CD4-positive, alpha-beta T cell treated with Interleukin-4 for 4 hours (primary cell): Measurements from ENCODE around the gene ZNF469.

Source experiments
- DNase-seq: peaks from one replicate; pipeline ENCODE4 v3.0.0-alpha.2; 2020

ZNF469 gene

DNA sequence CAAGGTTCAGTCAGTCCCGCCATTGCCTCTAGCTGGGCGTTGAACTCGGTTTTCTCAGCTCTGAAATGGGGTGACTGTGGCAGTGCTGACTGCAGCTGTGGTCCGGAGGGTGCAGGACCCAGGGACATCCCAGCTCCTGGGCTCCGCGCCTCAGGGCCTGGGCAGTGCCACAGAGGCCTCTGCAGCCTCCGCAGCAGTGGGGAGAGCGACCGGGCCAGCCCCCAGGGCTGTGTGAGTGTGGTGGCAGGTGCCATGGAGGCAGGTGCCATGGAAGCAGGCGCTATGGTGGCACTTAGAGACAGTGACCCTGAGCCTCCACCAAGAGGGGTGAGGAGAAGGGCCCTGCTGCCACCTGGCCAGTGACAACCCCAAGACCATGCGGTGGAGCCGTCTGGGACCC, 30.9 kb downstream of the ZNF469 start:
- DNase-seq, result no peak

DNA sequence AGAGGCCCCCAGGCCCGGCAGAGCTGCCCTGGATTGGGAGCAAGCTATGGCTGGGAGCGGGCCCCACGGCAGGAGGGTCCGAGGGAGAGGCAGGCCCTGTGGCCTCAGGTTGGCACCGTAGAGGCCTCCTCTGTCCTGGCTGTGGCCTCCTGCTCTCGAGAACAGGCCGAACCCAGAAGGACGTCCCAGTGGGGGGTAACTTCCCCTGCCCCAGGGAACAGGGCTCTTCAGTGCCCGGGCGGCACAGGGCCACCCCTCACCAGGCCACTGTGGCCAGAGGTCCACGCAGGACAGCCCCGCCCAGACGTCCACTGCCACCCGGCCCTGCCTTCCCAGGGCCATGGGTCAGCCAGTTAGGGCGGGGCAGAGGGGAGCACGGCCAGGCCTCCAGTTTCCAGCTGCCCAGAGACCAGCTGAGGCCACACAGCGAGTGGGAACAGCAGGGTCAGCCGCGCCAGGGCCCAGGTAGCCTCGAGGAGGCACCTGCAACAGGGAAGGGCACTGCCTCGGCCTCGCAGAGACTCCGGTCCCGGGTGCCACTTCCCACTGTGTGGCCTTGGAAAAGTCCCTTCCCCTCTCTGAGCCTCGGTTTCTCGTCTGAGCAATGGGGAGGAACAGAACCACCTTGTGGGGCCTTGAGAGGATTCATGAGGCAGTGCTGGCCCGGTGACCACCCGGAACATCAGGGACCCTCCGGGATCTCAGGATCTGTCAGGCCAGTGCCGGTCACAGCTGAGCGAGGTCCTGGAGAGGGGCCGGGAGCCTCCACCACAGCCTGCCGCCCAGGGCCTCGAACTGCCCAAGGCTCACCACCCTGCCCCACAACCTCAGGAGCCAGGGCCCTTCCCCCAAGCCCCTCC, 32.0 kb downstream of the ZNF469 start:
- no peak for DNase-seq

DNA sequence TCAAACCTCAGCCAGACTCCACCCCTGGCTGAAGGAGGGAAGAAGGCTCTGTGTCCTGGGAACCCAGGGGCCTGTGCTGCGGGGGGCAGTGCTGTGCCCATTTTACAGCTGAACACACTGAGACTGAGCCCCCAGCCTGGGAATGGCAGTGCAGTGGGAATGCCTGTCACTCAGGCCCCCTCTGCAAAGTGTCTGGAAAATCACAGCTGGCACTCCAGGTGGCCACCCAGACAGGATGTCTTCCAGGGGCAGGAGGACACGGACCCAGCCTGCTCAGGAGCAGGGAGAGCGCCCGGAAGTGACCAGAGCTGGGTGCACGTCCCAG, 32.6 kb downstream of the ZNF469 start:
- no peak for DNase-seq

DNA sequence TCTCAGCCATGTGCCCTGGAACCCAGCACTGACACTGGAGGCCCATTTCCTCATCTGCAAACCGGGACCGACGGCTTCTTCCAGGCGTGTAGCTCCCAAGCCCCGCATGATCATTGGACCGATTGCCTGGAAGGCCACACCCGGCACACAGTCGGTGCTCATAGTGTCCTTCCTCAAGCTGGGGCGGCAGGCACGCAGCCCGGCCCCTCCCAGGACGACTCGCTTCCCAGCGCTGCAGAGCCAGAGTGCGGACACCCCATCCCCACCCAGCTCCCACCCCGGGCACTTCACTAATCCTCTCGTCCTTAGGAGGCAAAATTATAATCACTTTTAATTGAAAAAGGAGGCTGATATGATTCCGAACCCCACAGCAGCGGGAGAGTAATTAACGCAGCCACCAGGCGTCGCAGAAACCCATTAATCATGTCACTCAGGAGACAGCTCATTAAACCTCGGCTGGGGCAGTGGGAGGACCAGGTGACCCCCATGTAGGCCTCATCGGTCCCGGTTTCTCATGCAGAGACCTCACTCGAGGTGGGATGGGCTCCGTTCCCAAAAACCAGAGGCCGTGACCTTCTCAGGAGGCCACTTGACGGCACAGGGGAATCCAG, 33.1 kb downstream of the ZNF469 start:
- no peak for DNase-seq

DNA sequence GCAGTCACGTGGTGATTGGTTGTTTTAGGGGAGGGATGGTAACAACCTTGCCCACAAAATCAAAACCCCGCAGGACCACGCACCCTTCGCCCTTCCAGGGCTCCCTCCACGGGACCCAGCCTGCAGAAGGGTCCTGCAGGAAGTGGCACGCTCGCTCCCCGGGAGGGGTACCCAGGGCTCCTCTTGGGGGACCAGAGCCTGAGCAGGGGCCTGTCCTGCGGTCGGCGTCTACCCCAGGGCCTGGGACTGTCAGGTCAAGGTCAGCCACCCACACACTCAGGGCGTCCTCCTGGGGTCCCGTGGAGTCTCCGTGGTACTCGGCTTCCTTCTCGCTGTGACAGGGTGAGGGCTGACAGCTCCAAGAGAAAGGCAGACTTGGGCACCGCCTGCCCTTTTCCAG, 33.9 kb downstream of the ZNF469 start:
- DNase-seq, result no peak

DNA sequence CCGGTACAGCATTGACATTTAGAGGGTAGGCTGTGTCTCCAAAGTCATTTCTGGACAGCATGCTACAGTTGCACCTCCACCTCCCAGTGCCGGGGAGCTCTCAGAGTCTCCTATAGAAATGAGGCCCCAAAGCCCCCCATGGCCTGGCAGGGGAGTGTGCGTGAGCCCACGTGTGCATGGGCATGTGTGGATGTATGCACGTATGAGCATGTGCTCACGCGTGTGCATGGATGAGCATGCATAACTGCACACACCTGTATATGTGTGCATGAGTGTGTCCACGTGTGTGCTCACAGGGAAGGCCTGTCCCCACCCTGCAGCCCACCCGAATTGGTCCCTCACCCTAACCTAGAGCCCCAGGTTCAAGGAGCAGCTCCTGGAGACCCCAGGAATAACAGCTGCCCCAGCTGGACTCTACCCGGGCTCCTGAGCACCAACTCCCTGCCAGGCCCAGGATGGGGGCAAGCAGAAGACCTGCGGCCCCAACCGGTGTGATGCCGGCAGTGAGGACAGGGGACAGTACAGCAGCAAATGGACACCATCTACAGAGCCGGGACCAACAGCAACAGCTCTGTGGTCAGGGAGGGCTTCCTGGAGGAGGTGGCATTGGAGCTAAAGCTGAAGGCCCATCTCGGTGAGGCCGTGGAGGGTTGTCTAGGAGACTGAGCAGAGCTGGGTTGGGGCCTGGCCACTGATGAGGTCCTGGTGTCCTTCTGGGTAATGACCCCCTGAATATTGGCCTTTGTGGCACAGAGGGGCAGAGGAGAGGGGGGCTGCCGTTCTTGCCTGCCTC, 35.1 kb downstream of the ZNF469 start:
- DNase-seq, result no peak

DNA sequence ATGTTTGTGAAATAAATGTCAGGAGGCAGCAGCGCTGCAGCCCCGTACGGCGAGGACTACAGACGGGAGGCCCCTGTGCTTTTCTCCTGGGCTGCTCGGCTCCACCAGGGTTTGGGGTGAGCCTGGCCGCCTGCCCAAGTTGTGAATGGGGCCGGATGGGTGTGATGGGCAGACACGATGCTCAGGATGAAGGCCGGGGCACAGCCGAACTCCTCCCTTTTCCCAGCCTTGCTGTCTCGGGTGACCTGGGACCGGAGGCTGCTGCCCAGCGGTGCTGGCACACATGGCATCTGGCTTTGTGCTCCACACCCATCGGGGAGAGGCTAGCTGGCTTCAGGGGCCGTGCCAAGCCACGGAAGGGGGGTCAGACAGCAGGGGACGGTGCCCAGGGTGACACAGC, 36.1 kb downstream of the ZNF469 start:
- no peak for DNase-seq

DNA sequence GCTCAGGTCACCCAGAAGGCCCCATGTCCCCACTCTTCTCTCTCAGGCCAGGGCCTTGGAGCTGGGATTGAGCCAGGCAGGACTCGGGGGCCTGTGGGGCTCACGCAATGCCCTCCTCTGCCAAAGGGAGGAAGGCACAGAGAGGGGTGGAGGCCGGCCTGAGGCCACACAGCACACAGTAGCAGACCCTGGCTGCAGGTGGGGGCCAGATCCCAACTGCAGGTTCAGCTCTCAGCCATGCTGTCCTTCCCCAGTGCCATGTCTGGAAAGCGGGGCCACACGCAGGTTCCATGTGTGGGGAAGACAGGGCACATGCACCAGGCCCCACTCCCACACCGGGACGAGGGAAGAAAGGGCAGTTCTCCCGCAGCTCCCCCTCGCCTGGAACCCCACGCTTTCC, 37.0 kb downstream of the ZNF469 start:
- DNase-seq, result no peak

DNA sequence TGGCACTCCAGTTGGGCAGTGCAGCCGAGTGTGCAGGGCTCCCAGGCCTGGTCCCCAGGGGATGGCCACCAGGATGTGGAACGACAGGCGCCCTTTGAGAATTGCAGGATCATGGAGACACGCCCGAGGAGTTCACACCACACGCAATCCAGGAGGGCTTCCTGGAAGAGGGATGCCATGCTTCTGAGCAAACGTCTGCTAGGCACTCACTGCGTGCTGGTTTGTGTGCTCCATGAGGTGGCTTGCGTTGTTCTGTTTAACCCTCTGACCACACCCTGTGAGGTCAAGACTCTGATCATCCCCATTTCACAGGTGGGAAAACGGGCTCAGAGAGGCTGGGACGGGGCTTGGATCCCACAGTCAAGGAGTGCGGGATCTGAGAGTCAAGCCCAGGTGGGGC, 37.7 kb downstream of the ZNF469 start:
- DNase-seq, result no peak

DNA sequence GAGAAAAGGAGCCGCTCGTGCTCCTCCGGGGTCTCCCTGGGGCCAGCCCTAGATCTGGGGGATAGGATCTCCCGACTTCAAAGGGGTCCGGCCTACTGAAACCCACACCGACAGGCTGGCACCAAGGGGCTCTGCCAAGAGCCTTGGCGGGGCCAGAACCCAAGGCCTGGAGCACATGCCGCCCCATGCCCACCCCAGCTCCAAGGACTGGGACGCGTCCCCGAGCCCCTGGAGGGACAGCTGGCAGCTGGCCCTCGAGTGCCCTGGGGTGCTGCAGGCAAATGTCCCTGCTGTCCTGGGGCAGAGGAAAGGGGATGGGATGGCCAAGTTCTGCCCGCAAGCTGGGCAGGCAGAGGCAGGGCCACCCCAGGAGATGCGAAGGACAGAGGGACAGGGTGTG, 38.5 kb downstream of the ZNF469 start:
- no peak for DNase-seq

DNA sequence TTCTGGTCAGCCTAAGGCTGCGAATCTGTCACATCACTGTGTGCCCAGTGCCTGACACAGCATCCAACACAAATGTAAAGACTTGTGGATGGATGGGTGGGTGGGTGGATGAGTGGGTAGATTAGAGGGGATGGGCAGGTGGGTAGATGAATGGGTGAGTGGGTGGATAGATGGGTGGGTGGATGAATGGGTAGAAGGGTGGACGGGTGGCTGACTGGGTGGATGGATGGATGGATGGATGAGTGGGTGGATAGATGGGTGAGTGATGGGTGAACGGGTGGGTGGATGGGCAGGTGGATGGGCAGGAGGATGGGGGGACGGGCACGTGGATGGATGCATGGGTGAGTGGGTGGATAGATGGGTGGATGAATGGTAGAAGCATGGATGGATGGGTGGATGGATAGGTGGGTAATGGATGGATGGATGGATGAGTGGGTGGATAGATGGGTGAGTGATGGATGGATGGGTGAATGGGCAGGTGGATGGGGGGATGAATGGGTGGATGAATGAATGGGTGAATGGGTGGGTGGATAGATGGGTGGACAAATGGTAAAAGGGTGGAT, 39.2 kb downstream of the ZNF469 start:
- no peak for DNase-seq

DNA sequence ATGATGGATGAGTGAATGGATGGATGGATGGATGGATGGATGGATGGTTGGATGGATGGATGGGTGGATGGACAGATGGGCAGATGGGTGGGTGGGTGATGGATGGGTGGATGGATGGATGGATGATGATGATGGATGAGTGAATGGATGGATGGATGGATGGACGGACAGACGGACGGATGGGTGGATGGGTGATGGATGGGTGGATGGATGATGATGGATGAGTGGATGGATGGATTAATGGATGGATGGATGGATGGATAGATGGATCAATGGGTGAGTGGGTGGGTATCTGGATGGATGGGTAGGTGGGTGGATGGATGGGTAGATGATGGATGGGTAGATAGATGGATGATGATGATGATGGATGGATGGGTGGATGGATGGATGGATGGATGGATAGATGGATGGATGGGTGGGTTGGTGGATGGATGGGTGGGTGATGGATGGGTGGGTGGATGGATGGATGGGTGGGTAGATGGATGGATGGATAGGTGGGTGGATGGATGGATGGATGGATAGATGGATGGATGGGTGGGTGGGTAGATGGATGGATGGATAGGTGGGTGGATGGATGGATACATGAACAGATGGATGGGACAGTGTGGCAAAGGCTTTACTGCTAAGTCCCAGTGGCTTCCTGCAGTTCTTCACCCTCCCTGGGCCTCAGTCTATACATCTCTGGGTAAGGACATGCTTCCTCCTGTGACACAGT, 40.1 kb downstream of the ZNF469 start:
- DNase-seq, result no peak

DNA sequence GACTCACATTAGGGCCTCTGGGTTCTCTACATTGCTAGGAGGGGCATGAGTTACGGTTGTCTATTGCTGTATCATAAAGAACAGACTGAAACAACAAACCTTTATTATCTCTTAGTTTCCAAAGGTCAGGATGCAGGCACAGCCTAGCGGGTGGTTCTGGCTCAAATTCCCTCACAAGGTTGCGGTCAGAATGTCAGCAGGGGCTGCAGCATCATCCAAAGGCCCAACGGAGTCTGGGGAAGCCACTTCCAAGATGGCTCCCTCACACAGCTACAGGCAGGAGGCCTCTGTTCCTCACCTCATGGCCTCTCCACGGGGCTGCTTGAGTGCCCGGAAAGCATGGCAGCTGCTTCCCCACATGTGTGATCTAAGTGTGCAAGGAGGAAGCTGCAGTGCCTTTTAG, 40.7 kb downstream of the ZNF469 start:
- no peak for DNase-seq

DNA sequence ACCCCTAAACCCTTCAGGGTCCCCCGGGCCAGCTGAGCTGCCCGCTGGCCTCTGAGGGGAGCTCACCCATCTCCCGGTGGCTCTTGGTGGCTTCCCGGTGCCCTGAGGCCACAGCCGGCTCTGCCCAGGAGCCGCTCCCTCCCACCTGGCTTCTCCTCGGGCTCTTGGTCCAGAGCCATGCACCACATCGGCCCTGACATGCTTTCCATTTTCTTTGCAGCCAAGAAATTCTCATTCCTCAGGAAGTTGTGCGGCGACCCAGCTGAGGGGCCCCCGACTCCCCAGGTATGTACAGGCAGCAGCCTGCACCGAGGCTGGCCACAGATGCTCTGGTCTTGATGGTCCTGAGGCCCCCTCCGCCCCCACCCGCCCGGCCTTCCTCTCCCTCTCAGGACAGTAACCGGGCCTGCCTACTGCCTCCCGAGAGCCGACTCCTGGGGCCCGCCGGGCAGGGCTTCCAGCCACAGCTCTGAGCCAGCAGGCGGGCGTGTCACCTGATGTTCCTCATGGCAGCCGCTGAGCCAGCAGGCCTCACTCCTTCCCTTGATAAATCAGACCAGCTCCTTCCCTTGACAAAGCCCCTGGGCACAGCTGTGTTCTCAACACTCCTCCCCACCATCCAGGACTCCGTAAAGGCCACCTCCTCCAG, 42.0 kb downstream of the ZNF469 start:
- no peak for DNase-seq

DNA sequence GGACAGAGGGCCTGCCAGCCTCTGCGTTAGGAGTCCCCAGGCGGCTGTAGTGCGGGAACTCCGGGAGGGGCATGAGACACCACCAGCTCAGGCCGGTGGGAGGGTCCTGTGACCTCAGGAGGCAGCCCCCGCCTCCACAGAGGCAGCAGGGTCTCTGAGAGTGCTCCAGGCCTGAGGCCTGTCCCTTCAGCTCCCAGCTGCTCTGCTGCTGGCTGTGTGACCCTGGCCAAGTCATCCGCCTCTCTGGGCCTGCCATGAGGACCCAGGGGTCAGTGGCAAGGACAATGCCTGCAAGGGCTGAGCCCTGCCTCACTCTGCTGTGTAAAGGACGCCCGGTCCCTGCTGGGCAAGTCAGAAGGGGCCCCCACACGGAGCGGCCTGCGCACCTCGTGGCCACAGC, 43.3 kb downstream of the ZNF469 start:
- DNase-seq, result no peak

DNA sequence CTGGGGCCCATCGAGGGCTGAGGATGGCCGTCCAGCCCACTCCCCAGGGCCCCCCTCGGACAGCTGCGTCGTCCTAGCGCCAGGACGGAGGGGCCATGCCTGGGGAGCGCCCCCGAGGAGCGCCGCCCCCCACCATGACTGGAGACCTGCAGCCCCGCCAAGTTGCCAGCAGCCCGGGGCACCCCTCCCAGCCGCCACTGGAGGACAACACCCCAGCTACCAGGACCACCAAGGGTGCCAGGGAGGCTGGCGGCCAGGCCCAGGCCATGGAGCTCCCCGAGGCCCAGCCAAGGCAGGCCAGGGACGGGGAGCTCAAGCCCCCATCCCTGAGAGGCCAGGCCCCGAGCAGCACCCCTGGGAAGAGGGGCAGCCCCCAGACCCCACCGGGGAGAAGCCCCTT, 44.6 kb downstream of the ZNF469 start:
- no peak for DNase-seq

DNA sequence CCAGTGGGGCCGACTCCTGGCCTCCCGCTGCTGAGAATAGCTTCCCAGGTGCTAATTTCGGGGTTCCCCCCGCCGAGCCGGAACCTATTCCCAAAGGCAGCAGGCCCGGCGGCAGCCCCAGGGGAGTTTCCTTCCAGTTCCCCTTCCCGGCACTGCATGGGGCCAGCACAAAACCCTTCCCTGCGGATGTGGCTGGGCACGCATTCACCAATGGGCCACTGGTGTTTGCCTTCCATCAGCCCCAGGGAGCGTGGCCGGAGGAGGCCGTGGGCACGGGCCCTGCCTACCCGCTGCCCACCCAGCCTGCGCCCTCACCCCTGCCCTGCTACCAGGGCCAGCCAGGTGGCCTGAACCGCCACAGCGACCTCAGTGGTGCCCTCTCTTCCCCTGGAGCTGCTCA, 45.4 kb downstream of the ZNF469 start:
- no peak for DNase-seq

DNA sequence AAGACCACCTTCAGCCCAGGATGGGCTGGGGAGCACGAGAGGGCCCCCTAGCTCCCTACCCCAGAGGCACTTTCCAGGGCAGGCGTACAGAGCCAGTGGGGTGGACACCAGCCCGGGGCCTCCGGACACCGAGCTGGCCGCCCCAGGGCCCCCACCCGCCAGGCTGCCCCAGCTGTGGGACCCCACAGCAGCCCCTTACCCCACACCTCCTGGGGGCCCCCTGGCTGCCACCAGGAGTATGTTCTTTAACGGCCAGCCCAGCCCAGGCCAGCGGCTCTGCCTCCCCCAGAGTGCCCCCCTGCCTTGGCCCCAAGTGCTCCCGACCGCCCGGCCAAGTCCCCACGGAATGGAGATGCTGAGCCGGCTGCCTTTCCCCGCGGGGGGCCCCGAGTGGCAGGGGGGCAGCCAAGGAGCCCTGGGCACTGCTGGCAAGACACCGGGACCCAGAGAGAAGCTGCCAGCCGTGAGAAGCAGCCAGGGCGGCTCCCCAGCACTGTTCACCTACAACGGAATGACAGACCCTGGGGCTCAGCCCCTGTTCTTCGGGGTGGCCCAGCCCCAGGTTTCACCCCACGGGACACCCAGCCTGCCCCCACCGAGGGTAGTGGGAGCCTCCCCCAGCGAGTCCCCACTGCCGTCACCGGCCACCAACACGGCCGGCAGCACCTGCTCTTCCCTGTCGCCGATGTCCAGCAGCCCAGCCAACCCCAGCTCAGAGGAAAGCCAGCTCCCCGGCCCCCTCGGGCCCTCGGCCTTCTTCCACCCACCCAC, 46.0 kb downstream of the ZNF469 start:
- DNase-seq, result no peak

DNA sequence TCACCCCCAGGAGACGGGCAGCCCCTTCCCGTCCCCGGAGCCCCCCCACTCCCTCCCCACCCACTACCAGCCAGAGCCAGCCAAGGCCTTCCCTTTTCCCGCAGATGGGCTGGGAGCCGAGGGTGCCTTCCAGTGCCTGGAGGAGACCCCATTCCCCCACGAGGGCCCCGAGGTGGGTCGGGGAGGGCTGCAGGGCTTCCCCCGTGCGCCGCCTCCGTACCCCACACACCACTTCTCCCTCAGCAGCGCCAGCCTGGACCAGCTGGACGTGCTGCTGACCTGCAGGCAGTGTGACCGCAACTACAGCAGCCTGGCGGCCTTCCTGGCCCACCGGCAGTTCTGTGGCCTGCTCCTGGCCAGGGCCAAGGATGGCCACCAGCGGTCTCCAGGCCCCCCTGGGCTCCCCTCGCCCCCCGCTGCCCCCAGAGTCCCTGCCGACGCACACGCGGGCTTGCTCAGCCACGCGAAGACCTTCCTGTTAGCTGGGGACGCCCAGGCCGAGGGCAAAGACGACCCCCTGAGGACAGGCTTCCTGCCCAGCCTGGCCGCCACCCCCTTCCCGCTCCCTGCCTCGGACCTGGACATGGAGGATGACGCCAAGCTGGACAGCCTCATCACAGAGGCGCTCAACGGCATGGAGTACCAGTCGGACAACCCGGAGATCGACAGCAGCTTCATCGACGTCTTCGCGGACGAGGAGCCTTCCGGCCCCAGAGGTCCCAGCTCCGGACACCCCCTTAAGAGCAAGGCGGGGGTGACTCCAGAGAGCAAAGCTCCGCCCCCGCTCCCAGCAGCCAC, 46.8 kb downstream of the ZNF469 start:
- no peak for DNase-seq

DNA sequence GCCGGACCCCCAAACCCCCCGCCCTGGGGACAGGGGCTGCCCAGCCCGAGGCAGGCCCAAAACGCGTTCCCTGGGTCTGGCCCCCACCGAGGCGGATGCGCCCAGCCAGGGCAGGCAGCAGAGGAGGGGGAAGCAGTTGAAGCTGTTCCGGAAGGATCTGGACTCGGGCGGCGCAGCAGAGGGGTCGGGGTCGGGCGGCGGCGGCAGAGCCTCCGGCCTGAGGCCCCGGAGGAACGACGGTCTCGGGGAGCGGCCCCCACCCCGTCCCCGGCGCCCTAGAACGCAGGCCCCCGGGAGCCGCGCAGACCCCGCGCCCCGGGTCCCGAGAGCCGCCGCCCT, 47.4 kb downstream of the ZNF469 start:
- no peak for DNase-seq
